IMR-90 (cell line): ENCODE measurements around the gene ERCC5. TPM values are rescaled to one million over a fixed set of nuclear protein-coding genes. Genes with fewer than 3 reads are reported as not detected.
A peak's percentile ranks its signal among the peaks of the same experiment; 100 is the strongest.

Experiments used
- ATAC-seq: fragments of 200-7000 bp; cut with Tn5 transposase; 2 replicates; pipeline ENCODE4 v1.9.1; 2020; ENCODE audit warnings: low read depth, mild to moderate bottlenecking, moderate library complexity
- Bru-seq: library from RNA; stranded (reverse); fragments of 400-500 nt; gene quantifications from one replicate; lab custom pipeline; 2021; lab: Mats Ljungman, UMichigan
- BruChase-seq, 2 experiments: library from RNA; stranded (reverse); fragments of 400-500 nt; gene quantifications; one replicate each; lab custom pipeline; 2021; lab: Mats Ljungman, UMichigan
- BruUV-seq: library from RNA; stranded (reverse); fragments of 400-500 nt; replicated peaks from 2 replicates; lab custom pipeline; 2021; lab: Mats Ljungman, UMichigan
- CTCF ChIA-PET: fragments of 300-600 bp; formaldehyde crosslinking; extraction: SDS; loops from one replicate; lab custom pipeline; 2021; ENCODE audit warnings: antibody characterized with exemption; lab: Yijun Ruan, JAX
- POLR2A ChIA-PET: fragments of 300-600 bp; sonication (Branson Sonifier 250); formaldehyde crosslinking; loops from one replicate; lab custom pipeline; 2022; ENCODE audit warnings: antibody characterized with exemption; ENCODE audit not compliant: unreplicated experiment; lab: Charles Lee
- DNase-seq: peaks from one replicate; pipeline ENCODE4 v3.0.0; 2013
- H2AFZ ChIP-seq: replicated peaks from 2 replicates; pipeline ENCODE3; 2013; ENCODE audit warnings: low read length, mild to moderate bottlenecking; ENCODE audit not compliant: poor library complexity
- H2AK5ac ChIP-seq: 2 replicates; pipeline ENCODE4 v1.6.1; 2013; ENCODE audit warnings: low read depth, low read length, inconsistent platforms
- H2AK9ac ChIP-seq: replicated peaks from 2 replicates; pipeline ENCODE3; 2013; ENCODE audit warnings: mild to moderate bottlenecking, low read depth, low read length, moderate library complexity; ENCODE audit not compliant: poor library complexity
- H2BK120ac ChIP-seq: 2 replicates; pipeline ENCODE4 v1.6.1; 2013; ENCODE audit warnings: low read depth, low read length, inconsistent platforms
- H2BK15ac ChIP-seq: 3 replicates; pipeline ENCODE4 v1.6.1; 2013; ENCODE audit warnings: low read depth, low read length, inconsistent platforms
- H2BK20ac ChIP-seq: 2 replicates; pipeline ENCODE4 v1.6.1; 2013; ENCODE audit warnings: low read depth, mild to moderate bottlenecking, inconsistent platforms, low read length, moderate library complexity
- H2BK5ac ChIP-seq: 2 replicates; pipeline ENCODE4 v1.6.1; 2013; ENCODE audit warnings: mild to moderate bottlenecking, low read depth, low read length, inconsistent platforms; ENCODE audit not compliant: poor library complexity, severe bottlenecking
- H3K14ac ChIP-seq: replicated peaks from 2 replicates; pipeline ENCODE4 v1.6.1; 2013; ENCODE audit warnings: low read depth, low read length, inconsistent platforms
- H3K18ac ChIP-seq: 2 replicates; pipeline ENCODE4 v1.6.1; 2013; ENCODE audit warnings: low read depth, low read length, control low read depth
- H3K23ac ChIP-seq: 2 replicates; pipeline ENCODE4 v1.6.1; 2013; ENCODE audit warnings: low read depth, low read length, inconsistent platforms
- H3K27ac ChIP-seq: 2 replicates; pipeline ENCODE4 v1.5.1; 2013; ENCODE audit warnings: mild to moderate bottlenecking, control low read depth, low read length; ENCODE audit not compliant: insufficient read depth
- H3K27me3 ChIP-seq: 2 replicates; pipeline ENCODE4 v1.6.1; 2013; ENCODE audit warnings: low read length; ENCODE audit not compliant: control insufficient read depth, insufficient read depth
- H3K36me3 ChIP-seq: 2 replicates; pipeline ENCODE4 v1.6.1; 2013; ENCODE audit warnings: low read length, mixed read lengths; ENCODE audit not compliant: control insufficient read depth, insufficient read depth
- H3K4ac ChIP-seq: 2 replicates; pipeline ENCODE4 v1.6.1; 2013; ENCODE audit warnings: low read depth, low read length, inconsistent platforms
- H3K4me1 ChIP-seq: 2 replicates; pipeline ENCODE4 v1.6.1; 2013; ENCODE audit warnings: low read length, mixed read lengths; ENCODE audit not compliant: control insufficient read depth, insufficient read depth
- H3K4me2 ChIP-seq: 2 replicates; pipeline ENCODE4 v1.6.1; 2013; ENCODE audit warnings: low read depth, mild to moderate bottlenecking, control low read depth, low read length, moderate library complexity
- H3K4me3 ChIP-seq: 2 replicates; pipeline ENCODE4 v1.5.1; 2013; ENCODE audit warnings: low read depth, mild to moderate bottlenecking, control low read depth, low read length, moderate library complexity; ENCODE audit not compliant: insufficient read depth
- H3K56ac ChIP-seq: 2 replicates; pipeline ENCODE4 v1.6.1; 2013; ENCODE audit warnings: low read length, inconsistent platforms; ENCODE audit not compliant: insufficient read depth; ENCODE audit errors: extremely low read depth
- H3K79me1 ChIP-seq, 2 experiments: 2 replicates each; pipeline ENCODE4 v1.6.1; 2013; ENCODE audit warnings: low read length in 2 of 2, inconsistent platforms in 1 of 2, low read depth in 1 of 2
- H3K9ac ChIP-seq: 2 replicates; pipeline ENCODE4 v1.6.1; 2013; ENCODE audit warnings: low read depth, low read length, control low read depth
- H3K9me1 ChIP-seq: 2 replicates; pipeline ENCODE4 v1.6.1; 2013; ENCODE audit warnings: low read length, inconsistent platforms; ENCODE audit not compliant: insufficient read depth
- H3K9me3 ChIP-seq: 2 replicates; pipeline ENCODE4 v1.6.1; 2013; ENCODE audit warnings: low read length; ENCODE audit not compliant: control insufficient read depth, insufficient read depth
- H4K20me1 ChIP-seq: 2 replicates; pipeline ENCODE4 v1.6.1; 2013; ENCODE audit warnings: low read length, inconsistent platforms; ENCODE audit not compliant: insufficient read depth
- H4K5ac ChIP-seq: 2 replicates; pipeline ENCODE4 v1.6.1; 2013; ENCODE audit warnings: mild to moderate bottlenecking, low read depth, low read length, control low read depth
- H4K8ac ChIP-seq, 2 experiments: 2 replicates each; pipeline ENCODE4 v1.6.1; 2013; ENCODE audit warnings: low read depth in 2 of 2, low read length in 2 of 2, control low read depth in 1 of 2, inconsistent platforms in 1 of 2
- H4K91ac ChIP-seq: 2 replicates; pipeline ENCODE4 v1.6.1; 2013; ENCODE audit warnings: low read depth, low read length, inconsistent platforms; ENCODE audit not compliant: insufficient read depth
- CEBPB ChIP-seq: IDR thresholded peaks from 2 replicates; pipeline ENCODE4 v1.6.1; 2012; ENCODE audit warnings: low read depth, low read length, improper control_type of control experiment
- CHD1 ChIP-seq: IDR thresholded peaks from 2 replicates; pipeline ENCODE4 v1.6.1; 2012; ENCODE audit warnings: low read depth, low read length, improper control_type of control experiment
- MAFK ChIP-seq: IDR thresholded peaks from 2 replicates; pipeline ENCODE4 v1.6.1; 2012; ENCODE audit warnings: low read depth, low read length, improper control_type of control experiment
- MAZ ChIP-seq: IDR thresholded peaks from 2 replicates; pipeline ENCODE4 v1.6.1; 2012; ENCODE audit warnings: low read depth, mild to moderate bottlenecking, low read length, improper control_type of control experiment, moderate library complexity, borderline replicate concordance
- POLR2A ChIP-seq: IDR thresholded peaks from 2 replicates; pipeline ENCODE4 v1.6.1; 2012; ENCODE audit warnings: mild to moderate bottlenecking, low read depth, low read length
- RAD21 ChIP-seq: IDR thresholded peaks from 2 replicates; pipeline ENCODE4 v1.6.1; 2012; ENCODE audit warnings: low read length, improper control_type of control experiment
- RCOR1 ChIP-seq: IDR thresholded peaks from 2 replicates; pipeline ENCODE4 v1.6.1; 2012; ENCODE audit warnings: mild to moderate bottlenecking, low read length, improper control_type of control experiment; ENCODE audit not compliant: insufficient replicate concordance
- SMC3 ChIP-seq: fragments of 150-350 bp; IDR thresholded peaks from 2 replicates; pipeline ENCODE4 v1.6.1; 2016; ENCODE audit warnings: low read depth, mild to moderate bottlenecking, antibody characterized with exemption, low read length, moderate library complexity
- USF2 ChIP-seq: fragments of 150-350 bp; IDR thresholded peaks from 2 replicates; pipeline ENCODE4 v1.6.1; 2017; ENCODE audit warnings: mild to moderate bottlenecking, antibody characterized with exemption, low read length, low read depth
- WGBS, 2 experiments: methylation state at CpG; one replicate each; pipeline versions ENCODE4 v1.1.5 to v1.1.7; 2013; ENCODE audit warnings: missing lambda C conversion rate in 2 of 2; ENCODE audit not compliant: insufficient read length in 1 of 2; ENCODE audit errors: extremely low coverage in 2 of 2; 5-methylcytosine and 5-hydroxymethylcytosine counted together
- dilution Hi-C: fragments of 300-500 bp; cut with HindIII; formaldehyde crosslinking; loops from one replicate; pipeline ENCODE4 v1.14.3; 2018; ENCODE audit warnings: low sequenced_read_pairs; ENCODE audit not compliant: unreplicated experiment
- in situ Hi-C: fragments of 300-500 bp; cut with MboI; formaldehyde crosslinking; loops from 3 replicates; pipeline ENCODE4 v1.14.3; 2019; ENCODE audit warnings: low sequenced_read_pairs, inconsistent platforms, mixed read lengths
- intact Hi-C: fragments of 100-400 bp; cut with micrococcal nuclease; formaldehyde crosslinking; loops from 2 replicates; pipeline ENCODE4 v1.10.0; 2022
- long read RNA-seq: library from polyadenylated mRNA; unstranded; transcript quantifications from one replicate; pipeline ENCODE4 v2.0.0, GENCODE V29; 2021; ENCODE audit not compliant: unreplicated experiment
- polyA plus RNA-seq, 3 experiments: library from polyadenylated mRNA; depleted of rRNA; stranded (reverse); fragments of >200 nt; gene quantifications; 2 replicates each; pipeline ENCODE4 v1.2.3, GENCODE V29; 2012; ENCODE audit warnings: low replicate concordance in 1 of 3
- total RNA-seq: library from RNA; depleted of rRNA; stranded (reverse); fragments of >200 nt; gene quantifications from 2 replicates; pipeline ENCODE4 v1.2.3, GENCODE V29; 2012; rRNA removed
- TF ChIP-seq, protein P1 (sequence below): fragments of 150-350 bp; IDR thresholded peaks from 2 replicates; pipeline ENCODE4 v1.6.1; 2016; ENCODE audit warnings: low read depth, mild to moderate bottlenecking, low read length, moderate library complexity, borderline replicate concordance
- TF ChIP-seq, protein P2 (sequence below): conservative IDR thresholded peaks from 2 replicates; pipeline ENCODE4 v1.5.1; 2012; ENCODE audit warnings: mild to moderate bottlenecking, low read depth, low read length, improper control_type of control experiment

ERCC5 gene
- total RNA-seq, result 34.4 and 50.8 TPM in 2 replicates
- polyA plus RNA-seq (2012; rRNA removed), result 24.8 and 29.7 TPM in 2 replicates
- polyA plus RNA-seq (2012; cell fraction: cytosol; rRNA removed), result 3.4 and 5.0 TPM in 2 replicates
- 13.8 and 60.4 TPM in 2 replicates for polyA plus RNA-seq (2012; cell fraction: nucleus; rRNA removed; ENCODE audit: low replicate concordance)
- percentile 68 among the genes with signal in this experiment for Bru-seq, nascent RNA
- BruChase-seq, experiment 1, labeled RNA remaining after a 6-hour chase, result percentile 71 among the genes with signal in this experiment
- percentile 78 among the genes with signal in this experiment for BruChase-seq, experiment 2, labeled RNA remaining after a 2-hour chase
- long read RNA-seq, full-length matches to known transcripts, result 53 of 86 reads
- long read RNA-seq, partial matches to known transcripts, result 14 of 86 reads
- long read RNA-seq, other reads (novel, unspliced or antisense), result 19 of 86 reads

- peak within 1 kb of the TSS; percentile 96 for H3K4me2 ChIP-seq
- ChIA-PET POLR2A (interaction anchor here (0.5 to 0.6 kb wide), 3 partner anchors 46 to 1734 kb away, joined by 3 to 4 read pairs (median 3); no protein-coding TSS in a partner anchor), CTCF (interaction anchor here (0.8 to 1.5 kb wide), 4 partner anchors 46 to 272 kb away, joined by 3 to 6 read pairs (median 3); no protein-coding TSS in a partner anchor)
- H3K9me3 ChIP-seq, result no peaks in the 10 kb centered on the region
- peak within 1 kb of the TSS; percentile 89 for H4K91ac ChIP-seq
- DNase-seq (peak; percentile 95), ATAC-seq (peak; percentile 87)
- peak within 1 kb of the TSS; percentile 92 for H3K4ac ChIP-seq
- H3K56ac ChIP-seq, result peak within 1 kb of the TSS; percentile 88
- WGBS, 2 experiments, result 2% methylated on average over 16 of the region's 49 CpGs; no CpG with 5 or more reads in 1 of the 2 experiments
- H3K18ac ChIP-seq, result peak within 1 kb of the TSS; percentile 72
- H3K23ac ChIP-seq, result peak within 1 kb of the TSS; percentile 91
- H3K36me3 ChIP-seq, result no peaks in the 10 kb centered on the region
- H2BK20ac ChIP-seq, result no peak within 1 kb of the TSS
- H4K8ac ChIP-seq, result peak within 1 kb of the TSS; percentile 94 to 97
- H2BK15ac ChIP-seq, result no peak within 1 kb of the TSS
- in situ Hi-C loops, result loop anchor here (5.0 kb wide), 1 partner anchor 248 kb away; the partner anchor contains the start of gene TPP2
- BruUV-seq, result TSS peak; percentile 35
- peak within 1 kb of the TSS; percentile 31; the same call in 1 of the 2 replicates for H2AK5ac ChIP-seq
- H3K9ac ChIP-seq, result peak within 1 kb of the TSS; percentile 84
- no peaks in the 10 kb centered on the region for H3K9me1 ChIP-seq
- dilution Hi-C loops, result no loop called here
- H3K4me1 ChIP-seq, result peaks cover 4% of the 10 kb centered on the region
- H3K79me1 ChIP-seq, result peaks cover 8 to 31% of the 10 kb centered on the region in 2 experiments; a peak in 3 of 4 replicates
- intact Hi-C loops, result loop anchor here (1.0 to 5.0 kb wide), 4 partner anchors 45 to 193 kb away; partner anchors contain the start of gene TEX30
- H2BK5ac ChIP-seq, result peak within 1 kb of the TSS; percentile 91
- peak within 1 kb of the TSS; percentile 63 for H3K4me3 ChIP-seq
- peak within 1 kb of the TSS; percentile 94 for H2AK9ac ChIP-seq
- H3K27ac ChIP-seq, result peak within 1 kb of the TSS; percentile 85
- peak within 1 kb of the TSS; percentile 91 for H3K14ac ChIP-seq
- H4K20me1 ChIP-seq, result peaks cover 8% of the 10 kb centered on the region; the same call in 1 of the 2 replicates
- peak within 1 kb of the TSS; percentile 71 for H2BK120ac ChIP-seq
- peak within 1 kb of the TSS; percentile 98 for H2AFZ ChIP-seq
- peak within 1 kb of the TSS; percentile 86 for H4K5ac ChIP-seq
- H3K27me3 ChIP-seq, result no peaks in the 10 kb centered on the region
- TF ChIP-seq MAFK (peak; percentile 1; the same call in 1 of the 2 replicates), CHD1 (no peak), USF2 (peak; percentile 29; the same call in 1 of the 2 replicates), CEBPB (peak; percentile 52), RCOR1 (no peak), POLR2A (peak; percentile 75; the same call in 1 of the 2 replicates), MAZ (peak; percentile 84; the same call in 1 of the 2 replicates), SMC3 (no peak), RAD21 (no peak)
- TF ChIP-seq, protein P1, sequence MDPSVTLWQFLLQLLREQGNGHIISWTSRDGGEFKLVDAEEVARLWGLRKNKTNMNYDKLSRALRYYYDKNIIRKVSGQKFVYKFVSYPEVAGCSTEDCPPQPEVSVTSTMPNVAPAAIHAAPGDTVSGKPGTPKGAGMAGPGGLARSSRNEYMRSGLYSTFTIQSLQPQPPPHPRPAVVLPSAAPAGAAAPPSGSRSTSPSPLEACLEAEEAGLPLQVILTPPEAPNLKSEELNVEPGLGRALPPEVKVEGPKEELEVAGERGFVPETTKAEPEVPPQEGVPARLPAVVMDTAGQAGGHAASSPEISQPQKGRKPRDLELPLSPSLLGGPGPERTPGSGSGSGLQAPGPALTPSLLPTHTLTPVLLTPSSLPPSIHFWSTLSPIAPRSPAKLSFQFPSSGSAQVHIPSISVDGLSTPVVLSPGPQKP, result no peak
- TF ChIP-seq, protein P2, sequence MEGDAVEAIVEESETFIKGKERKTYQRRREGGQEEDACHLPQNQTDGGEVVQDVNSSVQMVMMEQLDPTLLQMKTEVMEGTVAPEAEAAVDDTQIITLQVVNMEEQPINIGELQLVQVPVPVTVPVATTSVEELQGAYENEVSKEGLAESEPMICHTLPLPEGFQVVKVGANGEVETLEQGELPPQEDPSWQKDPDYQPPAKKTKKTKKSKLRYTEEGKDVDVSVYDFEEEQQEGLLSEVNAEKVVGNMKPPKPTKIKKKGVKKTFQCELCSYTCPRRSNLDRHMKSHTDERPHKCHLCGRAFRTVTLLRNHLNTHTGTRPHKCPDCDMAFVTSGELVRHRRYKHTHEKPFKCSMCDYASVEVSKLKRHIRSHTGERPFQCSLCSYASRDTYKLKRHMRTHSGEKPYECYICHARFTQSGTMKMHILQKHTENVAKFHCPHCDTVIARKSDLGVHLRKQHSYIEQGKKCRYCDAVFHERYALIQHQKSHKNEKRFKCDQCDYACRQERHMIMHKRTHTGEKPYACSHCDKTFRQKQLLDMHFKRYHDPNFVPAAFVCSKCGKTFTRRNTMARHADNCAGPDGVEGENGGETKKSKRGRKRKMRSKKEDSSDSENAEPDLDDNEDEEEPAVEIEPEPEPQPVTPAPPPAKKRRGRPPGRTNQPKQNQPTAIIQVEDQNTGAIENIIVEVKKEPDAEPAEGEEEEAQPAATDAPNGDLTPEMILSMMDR, result no peak
Observed at GRCh38 chr13:102845630-102846260, at the start of gene ERCC5. ERCC5 (plus strand) TSS chr13:102846032; CDS start chr13:102846267, 235 bp downstream.
